H1 (cell line): Measurements from ENCODE around the gene UGT1A3. TPM values are rescaled to one million over a fixed set of nuclear protein-coding genes. Genes with fewer than 3 reads are reported as not detected.
A peak's percentile ranks its signal among the peaks of the same experiment; 100 is the strongest.

Experiments used
- CTCF ChIA-PET: fragments of 300-600 bp; sonication (Branson Sonifier 250); formaldehyde crosslinking; loops from one replicate; lab custom pipeline; 2021; ENCODE audit not compliant: partially characterized antibody; lab: Charles Lee
- POLR2A ChIA-PET: fragments of 300-600 bp; sonication (Branson Sonifier 250); formaldehyde crosslinking; loops from one replicate; lab custom pipeline; 2021; ENCODE audit warnings: inconsistent platforms; ENCODE audit not compliant: partially characterized antibody; lab: Charles Lee
- DNase-seq, 2 experiments: peaks; one replicate each; pipeline versions ENCODE4 v3.0.0 to v3.0.0-alpha.2; 2010 to 2022; ENCODE audit warnings: low spot score in 2 of 2, low read depth in 1 of 2, mixed read lengths in 1 of 2
- FAIRE-seq: peaks from 2 replicates; lab custom pipeline; 2011; peaks lifted over from hg19 to GRCh38; lab: Jason Lieb, UNC
- H2AFZ ChIP-seq: 2 replicates; pipeline ENCODE4 v1.8.1; 2012; ENCODE audit warnings: low read length, inconsistent platforms
- H2AK5ac ChIP-seq: 2 replicates; pipeline ENCODE4 v1.6.1; 2013; ENCODE audit warnings: low read depth, low read length
- H2BK120ac ChIP-seq: replicated peaks from 2 replicates; pipeline ENCODE3; 2013; ENCODE audit warnings: low read depth, low read length, inconsistent platforms
- H2BK12ac ChIP-seq: 2 replicates; pipeline ENCODE4 v1.6.1; 2013; ENCODE audit warnings: low read depth, low read length
- H2BK15ac ChIP-seq: 2 replicates; pipeline ENCODE4 v1.6.1; 2013; ENCODE audit warnings: low read length
- H2BK20ac ChIP-seq: 2 replicates; pipeline ENCODE4 v1.6.1; 2013; ENCODE audit warnings: low read length
- H2BK5ac ChIP-seq: 2 replicates; pipeline ENCODE4 v1.6.1; 2013; ENCODE audit warnings: low read depth, low read length
- H3K14ac ChIP-seq: 2 replicates; pipeline ENCODE4 v1.6.1; 2013; ENCODE audit warnings: inconsistent platforms; ENCODE audit not compliant: insufficient read length
- H3K18ac ChIP-seq: 2 replicates; pipeline ENCODE4 v1.6.1; 2013; ENCODE audit warnings: low read length; ENCODE audit errors: extremely low read depth
- H3K23ac ChIP-seq: 2 replicates; pipeline ENCODE4 v1.6.1; 2013; ENCODE audit warnings: inconsistent platforms; ENCODE audit not compliant: insufficient read length
- H3K23me2 ChIP-seq: 2 replicates; pipeline ENCODE4 v1.6.1; 2013; ENCODE audit warnings: low read depth, low read length
- H3K27ac ChIP-seq: 2 replicates; pipeline ENCODE4 v1.6.1; 2011; ENCODE audit warnings: low read depth, low read length, inconsistent platforms
- H3K27me3 ChIP-seq, 4 experiments: replicated peaks in 1 of 4; 1 replicate in 1 of 4; 2 replicates in 3 of 4; pipeline versions ENCODE4 v1.6.1 to v1.8.1; 2011 to 2013; ENCODE audit warnings: low read length in 3 of 4, mild to moderate bottlenecking in 3 of 4, inconsistent platforms in 2 of 4, mixed read lengths in 2 of 4, moderate library complexity in 1 of 4; ENCODE audit not compliant: control insufficient read depth in 3 of 4, insufficient read depth in 3 of 4; ENCODE audit errors: extremely low read depth in 1 of 4
- H3K36me3 ChIP-seq, 4 experiments: 2 replicates each; pipeline versions ENCODE4 v1.6.1 to v1.8.1; 2011 to 2013; ENCODE audit warnings: mild to moderate bottlenecking in 4 of 4, low read length in 3 of 4, moderate library complexity in 2 of 4, control low read depth in 1 of 4, inconsistent platforms in 1 of 4; ENCODE audit not compliant: insufficient read depth in 4 of 4, control insufficient read depth in 2 of 4
- H3K4ac ChIP-seq: replicated peaks from 2 replicates; pipeline ENCODE3; 2013; ENCODE audit warnings: low read length, low read depth, mixed read lengths, inconsistent platforms; ENCODE audit not compliant: insufficient read length
- H3K4me1 ChIP-seq, 4 experiments: replicated peaks in 1 of 4; 1 replicate in 1 of 4; 2 replicates in 3 of 4; pipeline versions ENCODE4 v1.6.1 to v1.8.1; 2011 to 2013; ENCODE audit warnings: low read length in 3 of 4, inconsistent platforms in 2 of 4, mixed read lengths in 1 of 4; ENCODE audit not compliant: insufficient read depth in 4 of 4, control insufficient read depth in 3 of 4
- H3K4me2 ChIP-seq, 2 experiments: 2 replicates each; pipeline versions ENCODE4 v1.6.1 to v1.8.1; 2011 to 2013; ENCODE audit warnings: low read depth in 2 of 2, low read length in 2 of 2, control low read depth in 1 of 2, inconsistent platforms in 1 of 2, mild to moderate bottlenecking in 1 of 2; ENCODE audit not compliant: insufficient read depth in 1 of 2
- H3K4me3 ChIP-seq, 4 experiments: fragments of 200-600, 300-600 bp in 1 of 4; sonication (generic), shearing (Covaris generic), sonication (Bioruptor Twin) in 1 of 4; 2 replicates each; pipeline versions ENCODE4 v1.5.1 to v1.8.1; 2011 to 2016; ENCODE audit warnings: low read length in 4 of 4, low read depth in 3 of 4, control low read depth in 2 of 4, inconsistent platforms in 2 of 4, mild to moderate bottlenecking in 2 of 4, mixed read lengths in 1 of 4, moderate library complexity in 1 of 4; ENCODE audit not compliant: insufficient read depth in 2 of 4; ENCODE audit errors: extremely low read depth in 1 of 4
- H3K56ac ChIP-seq: replicated peaks from 2 replicates; pipeline ENCODE3; 2013; ENCODE audit warnings: low read depth, mild to moderate bottlenecking, mixed read lengths, low read length, inconsistent platforms; ENCODE audit not compliant: insufficient read length
- H3K79me1 ChIP-seq: 2 replicates; pipeline ENCODE4 v1.6.1; 2013; ENCODE audit warnings: low read depth, low read length, control low read depth
- H3K79me2 ChIP-seq, 2 experiments: 2 replicates each; pipeline versions ENCODE4 v1.6.1 to v1.8.1; 2012 to 2013; ENCODE audit warnings: low read length in 2 of 2, mild to moderate bottlenecking in 2 of 2, inconsistent platforms in 1 of 2; ENCODE audit not compliant: insufficient read depth in 2 of 2, control insufficient read depth in 1 of 2
- H3K9ac ChIP-seq, 4 experiments: replicated peaks in 1 of 4; 1 replicate in 1 of 4; 2 replicates in 3 of 4; pipeline versions ENCODE4 v1.6.1 to v1.8.1; 2011 to 2013; ENCODE audit warnings: low read depth in 3 of 4, low read length in 3 of 4, control low read depth in 2 of 4, mild to moderate bottlenecking in 2 of 4, moderate library complexity in 2 of 4, inconsistent platforms in 1 of 4; ENCODE audit errors: extremely low read depth in 1 of 4
- H3K9me3 ChIP-seq, 2 experiments: 2 replicates each; pipeline versions ENCODE4 v1.6.1 to v1.8.1; 2012 to 2013; ENCODE audit warnings: mild to moderate bottlenecking in 2 of 2, moderate library complexity in 2 of 2, control low read depth in 1 of 2, inconsistent platforms in 1 of 2, low read depth in 1 of 2, low read length in 1 of 2, mixed read lengths in 1 of 2; ENCODE audit not compliant: insufficient read depth in 2 of 2
- H4K20me1 ChIP-seq, 2 experiments: replicated peaks in 1 of 2; 2 replicates each; pipeline versions ENCODE3 to v1.8.1; 2011 to 2013; ENCODE audit warnings: inconsistent platforms in 2 of 2, low read length in 2 of 2, mild to moderate bottlenecking in 1 of 2; ENCODE audit not compliant: insufficient read depth in 2 of 2, control insufficient read depth in 1 of 2
- H4K5ac ChIP-seq: 2 replicates; pipeline ENCODE4 v1.6.1; 2013; ENCODE audit warnings: low read length, low read depth, mixed read lengths, inconsistent platforms; ENCODE audit not compliant: insufficient read length
- H4K8ac ChIP-seq: 2 replicates; pipeline ENCODE4 v1.8.0; 2013; ENCODE audit warnings: mild to moderate bottlenecking, moderate library complexity, low read length, inconsistent platforms; ENCODE audit not compliant: insufficient read depth; ENCODE audit errors: extremely low read depth
- H4K91ac ChIP-seq: replicated peaks from 2 replicates; pipeline ENCODE3; 2013; ENCODE audit warnings: low read length, mixed read lengths, inconsistent platforms; ENCODE audit not compliant: insufficient read length
- ASH2L ChIP-seq: fragments of 200-600, 300-600 bp; sonication (generic); IDR thresholded peaks from one replicate; pipeline ENCODE4 v1.7.1; 2017; ENCODE audit warnings: low read length
- BRCA1 ChIP-seq: IDR thresholded peaks from 2 replicates; pipeline ENCODE4 v1.6.1; 2012; ENCODE audit warnings: low read depth, low read length, improper control_type of control experiment
- CBX8 ChIP-seq: fragments of 300-800, 300-1000 bp; sonication (generic); IDR thresholded peaks from 2 replicates; pipeline ENCODE4 v1.7.1; 2016; ENCODE audit warnings: low read depth, low read length, borderline replicate concordance
- CEBPB ChIP-seq: IDR thresholded peaks from 2 replicates; pipeline ENCODE4 v1.6.1; 2012; ENCODE audit warnings: low read depth, low read length
- KDM1A ChIP-seq: fragments of 200-600, 300-600 bp; sonication (generic); IDR thresholded peaks from 2 replicates; pipeline ENCODE4 v1.7.1; 2016; ENCODE audit warnings: mild to moderate bottlenecking, low read length, borderline replicate concordance
- MAFK ChIP-seq: IDR thresholded peaks from 2 replicates; pipeline ENCODE4 v1.6.1; 2012; ENCODE audit warnings: low read depth, mild to moderate bottlenecking, improper control_type of control experiment, low read length
- RFX5 ChIP-seq: IDR thresholded peaks from 2 replicates; pipeline ENCODE4 v1.6.1; 2011; ENCODE audit warnings: low read depth, low read length, improper control_type of control experiment, borderline replicate concordance
- SRF ChIP-seq: IDR thresholded peaks from 2 replicates; pipeline ENCODE4 v1.6.1; 2011; ENCODE audit warnings: mild to moderate bottlenecking, low read depth, low read length, moderate library complexity
- SUZ12 ChIP-seq: fragments of 200-600 bp; sonication (generic); IDR thresholded peaks from 2 replicates; pipeline ENCODE4 v1.6.1; 2012; ENCODE audit warnings: mild to moderate bottlenecking, inconsistent platforms, low read length, moderate library complexity, mixed read lengths
- TCF12 ChIP-seq: IDR thresholded peaks from 2 replicates; pipeline ENCODE4 v1.6.1; 2011; ENCODE audit warnings: low read depth, mild to moderate bottlenecking, low read length
- WGBS, 2 experiments: shearing (Covaris generic) in 1 of 2; methylation state at CpG; one replicate each; pipeline versions ENCODE4 v1.1.6 to v1.1.7; 2013 to 2015; ENCODE audit warnings: low lambda C conversion rate in 2 of 2, mixed read lengths in 2 of 2, inconsistent platforms in 1 of 2, low coverage in 1 of 2, missing lambda C conversion rate in 1 of 2; ENCODE audit not compliant: insufficient replicate concordance in 2 of 2, insufficient coverage in 1 of 2, insufficient read length in 1 of 2; ENCODE audit errors: extremely low coverage in 1 of 2, missing lambda C conversion rate in 1 of 2; 5-methylcytosine and 5-hydroxymethylcytosine counted together
- polyA plus RNA-seq, 7 experiments: library from polyadenylated mRNA; depleted of rRNA in 3 of 7; stranded (reverse) in 5 of 7; unstranded in 2 of 7; fragments of >200 nt in 5 of 7; fragments of 200-250 nt in 2 of 7; gene quantifications; 1 replicate in 5 of 7; 2 replicates in 1 of 7; 4 replicates in 1 of 7; pipeline versions ENCODE4 v1.2.1 to v1.2.3, GENCODE V29; 2011 to 2013; ENCODE audit warnings: missing spikeins in 2 of 7, mixed read lengths in 2 of 7
- total RNA-seq: library from RNA; stranded (reverse); fragmentation: NEBNext Ultra II Directional; extraction: Animal tissue kit (Norgen Biotek cat#: 25700); gene quantifications from 2 replicates; pipeline ENCODE4 v1.2.1, GENCODE V29; 2021
- TF ChIP-seq, protein P1 (sequence below): IDR thresholded peaks from 2 replicates; pipeline ENCODE4 v1.6.1; 2012; ENCODE audit warnings: low read length, inconsistent platforms

UGT1A3 gene
- total and polyA plus RNA-seq, 2 of the 8 experiments (the other 6 are each of a cell fraction or from before 2014, with no cell fraction given), result not detected

- POLR2A ChIA-PET, result no interaction called here
- Histone ChIP-seq H3K23me2 (no peaks in the 10 kb centered on the region), H2BK12ac (no peak overlapping the region), H3K56ac (no peak overlapping the region), H2AK5ac (no peak overlapping the region), H3K27me3 (no peaks in the 10 kb centered on the region), H2BK20ac (no peak overlapping the region), H3K9me3 (no peaks in the 10 kb centered on the region), H2AFZ (no peak overlapping the region), H3K27ac (no peak overlapping the region), H2BK5ac (no peak overlapping the region), H2BK120ac (no peak overlapping the region), H3K79me2 (no peaks in the 10 kb centered on the region), H3K79me1 (no peaks in the 10 kb centered on the region), H3K36me3 (no peaks in the 10 kb centered on the region), H3K4me1 (no peaks in the 10 kb centered on the region), H4K20me1 (no peaks in the 10 kb centered on the region), H3K23ac (no peak overlapping the region), H2BK15ac (no peak overlapping the region), H3K4ac (no peak overlapping the region), H3K18ac (no peak overlapping the region), H3K9ac (no peak overlapping the region), H3K4me3 (no peak overlapping the region), H4K91ac (no peak overlapping the region), H3K4me2 (no peak overlapping the region), H4K8ac (peak overlapping the region; percentile 2; the same call in 1 of the 2 replicates), H3K14ac (no peak overlapping the region), H4K5ac (no peak overlapping the region)
- FAIRE-seq, result no peak
- no peak for DNase-seq
- CTCF ChIA-PET, result interaction anchor here (2.6 kb wide), 1 partner anchor 14 kb away, joined by 11 read pairs; no protein-coding TSS in a partner anchor
- WGBS, 2 experiments, result 93% methylated on average over 11 of the region's 11 CpGs; no CpG with 5 or more reads in 1 of the 2 experiments
- TF ChIP-seq SRF, result no peak
- TF ChIP-seq, protein P1, sequence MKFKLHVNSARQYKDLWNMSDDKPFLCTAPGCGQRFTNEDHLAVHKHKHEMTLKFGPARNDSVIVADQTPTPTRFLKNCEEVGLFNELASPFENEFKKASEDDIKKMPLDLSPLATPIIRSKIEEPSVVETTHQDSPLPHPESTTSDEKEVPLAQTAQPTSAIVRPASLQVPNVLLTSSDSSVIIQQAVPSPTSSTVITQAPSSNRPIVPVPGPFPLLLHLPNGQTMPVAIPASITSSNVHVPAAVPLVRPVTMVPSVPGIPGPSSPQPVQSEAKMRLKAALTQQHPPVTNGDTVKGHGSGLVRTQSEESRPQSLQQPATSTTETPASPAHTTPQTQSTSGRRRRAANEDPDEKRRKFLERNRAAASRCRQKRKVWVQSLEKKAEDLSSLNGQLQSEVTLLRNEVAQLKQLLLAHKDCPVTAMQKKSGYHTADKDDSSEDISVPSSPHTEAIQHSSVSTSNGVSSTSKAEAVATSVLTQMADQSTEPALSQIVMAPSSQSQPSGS, result no peak
- no peak for TF ChIP-seq SUZ12
- no peak for TF ChIP-seq ASH2L
- no peak for TF ChIP-seq CBX8
- no peak for TF ChIP-seq RFX5
- TF ChIP-seq CEBPB, result no peak
- TF ChIP-seq TCF12, result no peak
- no peak for TF ChIP-seq MAFK
- TF ChIP-seq KDM1A, result no peak
- TF ChIP-seq BRCA1, result no peak
Observed at GRCh38 chr2:233817995-233818638, 89.3 kb downstream of the UGT1A3 start.
